DND-41 (cell line): Measurements from ENCODE around the gene PSMD3.

Experiments
- ATAC-seq: fragments of 200-7000 bp; cut with Tn5 transposase; 3 replicates; pipeline ENCODE4 v1.9.1; 2021; ENCODE audit warnings: low read depth; ENCODE audit not compliant: insufficient read depth
- DNase-seq: peaks from one replicate; pipeline ENCODE4 v3.0.0-alpha.2; 2020
- H2AFZ ChIP-seq: 2 replicates; pipeline ENCODE4 v1.6.0; 2012; ENCODE audit warnings: low read depth, low read length
- H3K27ac ChIP-seq: 2 replicates; pipeline ENCODE4 v1.5.1; 2012; ENCODE audit warnings: low read length, inconsistent platforms
- H3K27me3 ChIP-seq: fragments of 200-600 bp; sonication (generic); 2 replicates; pipeline ENCODE4 v1.6.0; 2012; ENCODE audit warnings: low read length, mild to moderate bottlenecking, inconsistent platforms; ENCODE audit not compliant: insufficient read depth, poor library complexity
- H3K36me3 ChIP-seq: 2 replicates; pipeline ENCODE4 v1.5.1; 2012; ENCODE audit warnings: low read length, inconsistent platforms; ENCODE audit not compliant: insufficient read depth
- H3K4me1 ChIP-seq: 2 replicates; pipeline ENCODE4 v1.5.1; 2012; ENCODE audit warnings: mild to moderate bottlenecking, low read length; ENCODE audit not compliant: insufficient read depth
- H3K4me2 ChIP-seq: 2 replicates; pipeline ENCODE4 v1.6.0; 2012; ENCODE audit warnings: mild to moderate bottlenecking, moderate library complexity, low read length, inconsistent platforms; ENCODE audit not compliant: insufficient read depth
- H3K4me3 ChIP-seq, 2 experiments: fragments of 200-600 bp in 1 of 2; shearing (Covaris generic) in 1 of 2; 2 replicates each; pipeline ENCODE4 v1.5.1; 2012 to 2016; ENCODE audit warnings: inconsistent platforms in 2 of 2, low read length in 2 of 2, mild to moderate bottlenecking in 2 of 2, low read depth in 1 of 2, moderate library complexity in 1 of 2
- H3K79me2 ChIP-seq: 2 replicates; pipeline ENCODE4 v1.6.0; 2012; ENCODE audit warnings: low read length, inconsistent platforms; ENCODE audit not compliant: insufficient read depth
- H3K9ac ChIP-seq: 2 replicates; pipeline ENCODE4 v1.6.0; 2012; ENCODE audit warnings: low read depth, mild to moderate bottlenecking, inconsistent platforms, low read length, moderate library complexity
- H3K9me3 ChIP-seq: 2 replicates; pipeline ENCODE4 v1.5.1; 2012; ENCODE audit warnings: low read length, moderate library complexity, mild to moderate bottlenecking, inconsistent platforms; ENCODE audit not compliant: insufficient read depth, severe bottlenecking
- H4K20me1 ChIP-seq: 2 replicates; pipeline ENCODE4 v1.6.0; 2012; ENCODE audit warnings: low read length; ENCODE audit not compliant: insufficient read depth
- CTCF ChIP-seq: IDR thresholded peaks from 2 replicates; pipeline ENCODE4 v1.5.1; 2012; ENCODE audit warnings: borderline replicate concordance, low read length, moderate library complexity, mild to moderate bottlenecking; ENCODE audit not compliant: poor library complexity, severe bottlenecking; ENCODE audit errors: extremely low read depth
- EZH2 ChIP-seq: IDR thresholded peaks from 3 replicates; pipeline ENCODE4 v1.6.1; 2012; ENCODE audit warnings: borderline replicate concordance, low read depth, mild to moderate bottlenecking, moderate library complexity, low read length, inconsistent platforms; ENCODE audit not compliant: severe bottlenecking

PSMD3 gene

GRCh38 chr17:39960524-39961041, 20.0 kb upstream of the PSMD3 start:
- Histone ChIP-seq H3K9ac (no peak overlapping the region), H3K4me1 (peaks cover 7% of the 10 kb centered on the region), H3K36me3 (no peaks in the 10 kb centered on the region), H3K79me2 (no peaks in the 10 kb centered on the region), H3K27ac (no peak overlapping the region), H4K20me1 (no peaks in the 10 kb centered on the region), H3K4me2 (no peak overlapping the region), H3K4me3 (no peak overlapping the region), H3K27me3 (no peaks in the 10 kb centered on the region), H2AFZ (peak overlapping the region; percentile 41; the same call in 1 of the 2 replicates), H3K9me3 (no peaks in the 10 kb centered on the region)
- DNase-seq: no peak
- no peak for TF ChIP-seq EZH2
- ATAC-seq: no peak

- H3K4me2 ChIP-seq: no peak within 1 kb of the TSS
- no peaks in the 10 kb centered on the region for H3K79me2 ChIP-seq
- no peaks in the 10 kb centered on the region for H3K36me3 ChIP-seq
- H4K20me1 ChIP-seq: no peaks in the 10 kb centered on the region
- H3K27me3 ChIP-seq: no peaks in the 10 kb centered on the region
- no peak within 1 kb of the TSS for H3K4me3 ChIP-seq
- no peak for TF ChIP-seq EZH2
- TF ChIP-seq CTCF: no peak
- ATAC-seq (no peak), DNase-seq (no peak)
- H3K9me3 ChIP-seq: no peaks in the 10 kb centered on the region
- no peak within 1 kb of the TSS for H3K9ac ChIP-seq
- no peak within 1 kb of the TSS for H3K27ac ChIP-seq
- H3K4me1 ChIP-seq: peaks cover 7% of the 10 kb centered on the region
- no peak within 1 kb of the TSS for H2AFZ ChIP-seq
Measured at GRCh38 chr17:39962642-39963220, 17.9 kb upstream of the PSMD3 start, which contains the start of gene GSDMA. TSS of gene GSDMA (plus strand) at chr17:39963004. CDS start at chr17:39965688, 2,684 bp downstream.

DNA sequence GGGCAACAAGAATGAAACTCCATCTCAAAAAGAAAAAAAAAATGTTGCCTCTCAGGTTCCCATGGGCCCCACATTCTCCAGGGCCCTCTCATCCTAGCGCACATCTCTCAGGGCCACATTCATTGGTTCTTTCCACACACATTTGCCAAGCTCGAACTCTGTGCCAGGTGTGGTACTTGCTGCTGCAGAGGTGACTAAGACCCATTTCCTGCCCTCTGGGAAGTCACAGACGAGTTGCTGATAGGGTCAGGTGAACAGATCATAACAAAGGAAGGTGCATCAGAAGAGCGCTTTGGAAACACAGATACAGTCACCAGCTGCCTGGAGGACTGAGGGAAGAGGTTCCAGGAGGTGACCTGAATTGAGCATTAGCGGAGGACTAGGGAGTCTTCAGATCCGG, 16.8 kb upstream of the PSMD3 start:
- H3K9me3 ChIP-seq: no peaks in the 10 kb centered on the region
- no peak for DNase-seq

More for the DNA sequence above, 16.8 kb upstream of the PSMD3 start:
- no peak for ATAC-seq
- Histone ChIP-seq H3K9ac (no peak overlapping the region), H3K4me2 (no peak overlapping the region), H3K79me2 (no peaks in the 10 kb centered on the region), H4K20me1 (no peaks in the 10 kb centered on the region), H2AFZ (no peak overlapping the region), H3K4me3 (no peak overlapping the region), H3K36me3 (no peaks in the 10 kb centered on the region), H3K27me3 (peaks cover 3% of the 10 kb centered on the region), H3K4me1 (peaks cover 5% of the 10 kb centered on the region), H3K27ac (no peak overlapping the region)
- TF ChIP-seq EZH2 (no peak), CTCF (no peak)
